ENCODE measurements around the gene SLC6A14. TPM values are rescaled to one million over a fixed set of nuclear protein-coding genes. Genes with fewer than 3 reads are reported as not detected.

Gene SLC6A14, protein sequence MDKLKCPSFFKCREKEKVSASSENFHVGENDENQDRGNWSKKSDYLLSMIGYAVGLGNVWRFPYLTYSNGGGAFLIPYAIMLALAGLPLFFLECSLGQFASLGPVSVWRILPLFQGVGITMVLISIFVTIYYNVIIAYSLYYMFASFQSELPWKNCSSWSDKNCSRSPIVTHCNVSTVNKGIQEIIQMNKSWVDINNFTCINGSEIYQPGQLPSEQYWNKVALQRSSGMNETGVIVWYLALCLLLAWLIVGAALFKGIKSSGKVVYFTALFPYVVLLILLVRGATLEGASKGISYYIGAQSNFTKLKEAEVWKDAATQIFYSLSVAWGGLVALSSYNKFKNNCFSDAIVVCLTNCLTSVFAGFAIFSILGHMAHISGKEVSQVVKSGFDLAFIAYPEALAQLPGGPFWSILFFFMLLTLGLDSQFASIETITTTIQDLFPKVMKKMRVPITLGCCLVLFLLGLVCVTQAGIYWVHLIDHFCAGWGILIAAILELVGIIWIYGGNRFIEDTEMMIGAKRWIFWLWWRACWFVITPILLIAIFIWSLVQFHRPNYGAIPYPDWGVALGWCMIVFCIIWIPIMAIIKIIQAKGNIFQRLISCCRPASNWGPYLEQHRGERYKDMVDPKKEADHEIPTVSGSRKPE
- not detected in 2 replicates for total RNA-seq
- polyA plus RNA-seq = not detected in 2 replicates
- 0.01 TPM in 1 of 2 replicates, not detected in the other for polyA plus RNA-seq (2011; cell fraction: cytosol; rRNA removed)
- polyA plus RNA-seq (2011; cell fraction: nucleus; rRNA removed) = not detected in 2 replicates
- not detected in 2 replicates for polyA plus RNA-seq (2012)
- polyA minus RNA-seq = not detected in 2 replicates
- polyA minus RNA-seq (2011; cell fraction: cytosol; rRNA and poly(A)+ RNA removed) = not detected
- not detected in 2 replicates for polyA minus RNA-seq (2011; cell fraction: nucleus; rRNA and poly(A)+ RNA removed)
- not detected for Bru-seq, nascent RNA
- BruChase-seq, experiment 1, labeled RNA remaining after a 6-hour chase = not detected
- BruChase-seq, experiment 2, labeled RNA remaining after a 2-hour chase = not detected
- long read RNA-seq = 0 reads

DNA sequence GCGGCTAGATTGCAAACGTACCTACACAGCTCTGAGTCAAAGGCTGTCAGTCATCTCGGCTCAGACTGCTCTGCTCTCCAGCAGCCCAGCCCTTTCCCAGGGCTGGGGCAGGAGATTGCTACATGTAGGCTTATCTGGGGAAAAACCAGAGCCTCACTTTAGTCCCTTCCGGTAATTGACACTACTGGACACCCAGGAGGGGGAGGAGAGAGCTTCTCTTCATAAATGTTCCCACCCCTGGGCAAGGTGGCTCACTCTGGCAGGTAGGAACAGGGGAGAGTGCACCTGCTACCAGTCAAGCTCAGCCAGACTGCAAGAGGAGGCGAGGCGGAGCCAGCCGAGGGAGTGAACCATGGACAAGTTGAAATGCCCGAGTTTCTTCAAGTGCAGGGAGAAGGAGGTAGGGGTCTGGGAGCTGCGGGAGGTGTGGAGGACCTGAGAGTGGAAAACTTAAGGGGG lies at the start of gene SLC6A14:
TSS of gene SLC6A14 (plus strand) at position 249 of the 459 bp plus-strand sequence. CDS start at position 353, 104 bp downstream.
- Histone ChIP-seq H3K4me2 (ENCODE audit: insufficient read depth, low read length) (no peak within 1 kb of the TSS), H3K79me2 (ENCODE audit: control insufficient read depth, insufficient read depth, low read length) (no peaks in the 10 kb centered on the region), H3K36me3 (ENCODE audit: control insufficient read depth in 2 of 2, extremely low read depth in 1 of 2, insufficient read depth in 2 of 2, low read length in 2 of 2) (no peaks in the 10 kb centered on the region), H3K9me1 (replicated peaks; ENCODE audit: control insufficient read depth, extremely low read depth, insufficient read depth, low read length) (no peaks in the 10 kb centered on the region), H3K9me3 (replicated peaks; ENCODE audit: control insufficient read depth, insufficient read depth, low read length) (no peaks in the 10 kb centered on the region), H2AFZ (ENCODE audit: low read depth, low read length) (no peak within 1 kb of the TSS), H4K20me1 (replicated peaks; ENCODE audit: control insufficient read depth, extremely low read depth, insufficient read depth, low read length) (no peaks in the 10 kb centered on the region), H3K4me1 (ENCODE audit: control insufficient read depth, extremely low read depth, insufficient read depth, low read length) (no peaks in the 10 kb centered on the region), H3K4me3 (replicated peaks in 1 of 3; ENCODE audit: insufficient read depth in 1 of 3, low read depth in 1 of 3, low read length in 3 of 3) (no peak within 1 kb of the TSS), H3K9ac (replicated peaks; ENCODE audit: extremely low read depth, insufficient read depth, low read length) (no peak within 1 kb of the TSS), H3K27ac (ENCODE audit: insufficient read depth, low read depth, low read length) (no peak within 1 kb of the TSS), H3K27me3 (ENCODE audit: control insufficient read depth in 2 of 2, insufficient read depth in 2 of 2, low read length in 2 of 2) (no peaks in the 10 kb centered on the region)
- ChIA-PET POLR2A (no interaction called here), CTCF (no interaction called here)
- dilution Hi-C loops (cut with MboI; ENCODE audit: extremely low pct_ligation_motif_present, low sequenced_read_pairs) (no loop called here), intact Hi-C loops (cut with micrococcal nuclease) (no loop called here)
- TF ChIP-seq GATA2 (IDR thresholded peaks at IDR 0.05; ENCODE audit: insufficient read depth, insufficient read length, low read depth, low read length) (no peak), JUN (IDR thresholded peaks at IDR 0.05; ENCODE audit: borderline replicate concordance, insufficient read depth, insufficient read length, low read depth) (no peak), POLR2AphosphoS5 (IDR thresholded peaks at IDR 0.05; ENCODE audit: insufficient read depth, low read depth, low read length) (no peak), POLR2A (IDR thresholded peaks at IDR 0.05; ENCODE audit: low read depth, low read length) (no peak), EZH2 (IDR thresholded peaks at IDR 0.05; ENCODE audit: borderline replicate concordance, low read depth, low read length, severe bottlenecking) (no peak), FOS (IDR thresholded peaks at IDR 0.05; ENCODE audit: borderline replicate concordance, insufficient read depth, low read length) (no peak), MYC (IDR thresholded peaks at IDR 0.05; ENCODE audit: low read depth, low read length) (no peak)
- TF ChIP-seq, protein P1, sequence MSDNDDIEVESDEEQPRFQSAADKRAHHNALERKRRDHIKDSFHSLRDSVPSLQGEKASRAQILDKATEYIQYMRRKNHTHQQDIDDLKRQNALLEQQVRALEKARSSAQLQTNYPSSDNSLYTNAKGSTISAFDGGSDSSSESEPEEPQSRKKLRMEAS (IDR thresholded peaks at IDR 0.05; ENCODE audit: insufficient read depth, insufficient read length) = no peak
- TF ChIP-seq, protein P2, sequence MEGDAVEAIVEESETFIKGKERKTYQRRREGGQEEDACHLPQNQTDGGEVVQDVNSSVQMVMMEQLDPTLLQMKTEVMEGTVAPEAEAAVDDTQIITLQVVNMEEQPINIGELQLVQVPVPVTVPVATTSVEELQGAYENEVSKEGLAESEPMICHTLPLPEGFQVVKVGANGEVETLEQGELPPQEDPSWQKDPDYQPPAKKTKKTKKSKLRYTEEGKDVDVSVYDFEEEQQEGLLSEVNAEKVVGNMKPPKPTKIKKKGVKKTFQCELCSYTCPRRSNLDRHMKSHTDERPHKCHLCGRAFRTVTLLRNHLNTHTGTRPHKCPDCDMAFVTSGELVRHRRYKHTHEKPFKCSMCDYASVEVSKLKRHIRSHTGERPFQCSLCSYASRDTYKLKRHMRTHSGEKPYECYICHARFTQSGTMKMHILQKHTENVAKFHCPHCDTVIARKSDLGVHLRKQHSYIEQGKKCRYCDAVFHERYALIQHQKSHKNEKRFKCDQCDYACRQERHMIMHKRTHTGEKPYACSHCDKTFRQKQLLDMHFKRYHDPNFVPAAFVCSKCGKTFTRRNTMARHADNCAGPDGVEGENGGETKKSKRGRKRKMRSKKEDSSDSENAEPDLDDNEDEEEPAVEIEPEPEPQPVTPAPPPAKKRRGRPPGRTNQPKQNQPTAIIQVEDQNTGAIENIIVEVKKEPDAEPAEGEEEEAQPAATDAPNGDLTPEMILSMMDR (IDR thresholded peaks at IDR 0.05; ENCODE audit: extremely low read depth in 1 of 2, insufficient read depth in 1 of 2, low read depth in 1 of 2, low read length in 2 of 2) = no peak
- FAIRE-seq (no peak), DNase-seq (ENCODE audit: low read depth, low spot score) (no peak)
- no TSS peak for BruUV-seq (replicated peaks)
